OCI-LY3 (cell line): Measurements from ENCODE around the gene LACTB.

Experiments used
- CTCF ChIP-seq: fragments of 200-600, 300-600 bp; sonication (generic); IDR thresholded peaks from 2 replicates; pipeline ENCODE4 v1.5.1; 2014; ENCODE audit warnings: antibody characterized with exemption, low read length, low read depth
- EZH2phosphoT487 ChIP-seq: fragments of 200-600 bp; shearing (Covaris generic); IDR thresholded peaks from 2 replicates; pipeline ENCODE4 v1.6.1; 2018; ENCODE audit warnings: antibody characterized with exemption, mixed run types, low read depth

- TF ChIP-seq CTCF, result no peak
- TF ChIP-seq EZH2phosphoT487, result no peak
These were observed 41.6 kb upstream of the LACTB start for GRCh38 chr15:63079947-63080626.
